ENCODE data around the gene NUP210L. TPM values are rescaled to one million over a fixed set of nuclear protein-coding genes. Genes with fewer than 3 reads are reported as not detected.

Gene NUP210L
- polyA plus RNA-seq, 2 of the 4 experiments (the other 2 are of a cell fraction), result not detected

GRCh38 chr1:153946622-153947241 is 208.1 kb downstream of the NUP210L start, which contains the start of gene DENND4B (continued):
- no peak for TF ChIP-seq REST (IDR thresholded peaks at IDR 0.05)
- no peak for TF ChIP-seq POLR2A (IDR thresholded peaks at IDR 0.05; ENCODE audit: low read length)
- no peak for TF ChIP-seq ATOH8 (CRISPR knock-in tag; IDR thresholded peaks at IDR 0.05; ENCODE audit: low read depth)
- no peak for TF ChIP-seq POLR2AphosphoS2 (conservative IDR thresholded peaks at IDR 0.05; ENCODE audit: low read length)

GRCh38 chr1:153945795-153946621 is 208.9 kb downstream of the NUP210L start:
- Histone ChIP-seq H3K4me2 (peak overlapping the region; percentile 89), H3K4me1 (peaks cover 16% of the 10 kb centered on the region), H3K4me3 (peak overlapping the region; percentile 99), H3K9me3 (no peaks in the 10 kb centered on the region), H3K27ac (peak overlapping the region; percentile 98 to 99)
- WGBS (ENCODE audit: missing lambda C conversion rate), result under 1% methylated on average over 42 of the region's 95 CpGs
- TF ChIP-seq USF2 (IDR thresholded peaks at IDR 0.05) (peak; percentile 57; the same call in 1 of the 2 replicates), HOXB5 (CRISPR knock-in tag; IDR thresholded peaks at IDR 0.05) (no peak), JUN (IDR thresholded peaks at IDR 0.05) (peak; percentile 53 to 85; a peak in 3 of 5 replicates), EP300 (IDR thresholded peaks at IDR 0.05) (no peak), EHF (CRISPR knock-in tag; IDR thresholded peaks at IDR 0.05) (no peak), POLR2A (IDR thresholded peaks at IDR 0.05; ENCODE audit: low read length) (peak; percentile 34; the same call in 1 of the 2 replicates), ZSCAN20 (CRISPR knock-in tag; IDR thresholded peaks at IDR 0.05) (no peak), ESRRA (IDR thresholded peaks at IDR 0.05; ENCODE audit: borderline replicate concordance, low read length) (no peak), HOXB13 (CRISPR knock-in tag; IDR thresholded peaks at IDR 0.05; ENCODE audit: low read depth) (no peak), MAX (IDR thresholded peaks at IDR 0.05) (peak; percentile 52; the same call in 1 of the 2 replicates), ZFP36 (IDR thresholded peaks at IDR 0.05; ENCODE audit: borderline replicate concordance, partially characterized antibody) (no peak), ZC3H11A (IDR thresholded peaks at IDR 0.05) (no peak), HDAC2 (IDR thresholded peaks at IDR 0.05) (no peak), TP53 (CRISPR knock-in tag; IDR thresholded peaks at IDR 0.05) (no peak), GATA3 (IDR thresholded peaks at IDR 0.05; ENCODE audit: borderline replicate concordance) (no peak), PHF8 (IDR thresholded peaks at IDR 0.05; ENCODE audit: borderline replicate concordance, low read depth) (0 out of 2 replicates have a peak, but pooled peaks have one; percentile 20), PBX3 (IDR thresholded peaks at IDR 0.05) (no peak), POLR2AphosphoS2 (conservative IDR thresholded peaks at IDR 0.05; ENCODE audit: low read length) (no peak), NFE2L2 (conservative IDR thresholded peaks at IDR 0.05; ENCODE audit: low read length) (no peak), BHLHE40 (IDR thresholded peaks at IDR 0.05; ENCODE audit: low read depth, low read length) (no peak), SREBF2 (IDR thresholded peaks at IDR 0.05) (no peak), REST (IDR thresholded peaks at IDR 0.05) (0 out of 2 replicates have a peak, but pooled peaks have one; percentile 9), RNF2 (IDR thresholded peaks at IDR 0.05; ENCODE audit: borderline replicate concordance, low read depth) (no peak)
- peak; percentile 69 to 73 for ATAC-seq
- no peak for FAIRE-seq
- CTCF ChIA-PET, result interaction anchor here (0.7 to 5.8 kb wide), 39 partner anchors 8 to 384 kb away, joined by 3 to 75 read pairs (median 4); partner anchors contain the start of genes CREB3L4, CRTC2, JTB and RAB13
- POLR2A ChIA-PET, result interaction anchor here (0.5 to 2.0 kb wide), 16 partner anchors 10 to 1376 kb away, joined by 3 to 16 read pairs (median 3); partner anchors contain the start of genes CHTOP, CREB3L4, GATAD2B and INTS3
- peak; percentile 58 to 61 for DNase-seq (ENCODE audit: low read depth in 1 of 2, low spot score in 1 of 2)
